Upper lobe of left lung (tissue), 6 donors: ENCODE measurements around the gene KLK2. TPM values are rescaled to one million over a fixed set of nuclear protein-coding genes. Genes with fewer than 3 reads are reported as not detected.

Experiments
- ATAC-seq, 2 donors: fragments of 200-7000 bp; cut with Tn5 transposase; one replicate each; pipeline ENCODE4 v1.9.1; 2022; ENCODE audit warnings: mild to moderate bottlenecking in 2 of 2, moderate library complexity in 2 of 2; ENCODE audit not compliant: low FRiP score in 2 of 2
- DNase-seq, 2 donors: peaks; one replicate each; pipeline ENCODE4 v3.0.0-alpha.2; 2019 to 2020
- H3K27ac ChIP-seq, 4 donors: fragments of 200-600 bp; sonication (generic); one replicate each; pipeline ENCODE4 v1.5.1; 2016 to 2019
- H3K27me3 ChIP-seq, 4 donors: fragments of 200-600 bp; sonication (generic); one replicate each; pipeline ENCODE4 v1.5.1; 2017 to 2019
- H3K36me3 ChIP-seq, 4 donors: fragments of 200-600 bp; sonication (generic); one replicate each; pipeline ENCODE4 v1.5.1; 2016 to 2019
- H3K4me1 ChIP-seq, 4 donors: fragments of 200-600 bp; sonication (generic); one replicate each; pipeline ENCODE4 v1.5.1; 2018 to 2019
- H3K4me3 ChIP-seq, 4 donors: fragments of 200-600 bp; sonication (generic); one replicate each; pipeline ENCODE4 v1.5.1; 2017 to 2019; ENCODE audit warnings: mild to moderate bottlenecking in 2 of 4, moderate library complexity in 1 of 4
- H3K9me3 ChIP-seq, 4 donors: fragments of 200-600 bp; sonication (generic); one replicate each; pipeline ENCODE4 v1.5.1; 2018 to 2019
- CTCF ChIP-seq, 6 experiments: fragments of 450-650 bp in 4 of 6; fragments of 200-600 bp in 2 of 6; sonication (generic) in 2 of 6; IDR thresholded peaks; one replicate each; pipeline ENCODE4 v1.5.1; 2016 to 2019; ENCODE audit warnings: antibody characterized with exemption in 6 of 6
- EP300 ChIP-seq, 4 donors: sonication (generic); formaldehyde crosslinking; IDR thresholded peaks; one replicate each; pipeline ENCODE4 v1.5.1; 2017; ENCODE audit warnings: antibody characterized with exemption in 4 of 4, control low read depth in 2 of 4
- POLR2A ChIP-seq, 4 donors: fragments of 450-650 bp; IDR thresholded peaks; one replicate each; pipeline ENCODE4 v1.5.1; 2016 to 2017; ENCODE audit warnings: antibody characterized with exemption in 4 of 4, mild to moderate bottlenecking in 2 of 4
- POLR2AphosphoS5 ChIP-seq, 2 donors: sonication (generic); formaldehyde crosslinking; IDR thresholded peaks; one replicate each; pipeline ENCODE4 v1.5.1; 2017; ENCODE audit warnings: antibody characterized with exemption in 2 of 2
- WGBS, 2 donors: methylation state at CpG; one replicate each; pipeline ENCODE4 v1.1.5; 2017 to 2018; 5-methylcytosine and 5-hydroxymethylcytosine counted together
- total RNA-seq, 6 donors: library from RNA; depleted of rRNA in 4 of 6; stranded (reverse); fragments of >200 nt in 4 of 6; gene quantifications; one replicate each; pipeline versions ENCODE4 v1.1.0 to v1.2.1, GENCODE V29; 2016 to 2021
- donor health status: DM: no; HTN: no; CAD: no; lungs with moderate emphysema.
- donor health status: DM: no; HTN: yes; CAD: no; lungs with severe emphysema.

KLK2 gene
- total RNA-seq, 6 donors from 2014 or later: not detected

GRCh38 chr19:50854636-50855410 lies 18.4 kb upstream of the KLK2 start, which contains the start of gene KLK3:
KLK3 (plus strand) TSS chr19:50854915; CDS start chr19:50854956, 41 bp downstream.
- no peaks in the 10 kb centered on the region for H3K4me1 ChIP-seq
- no peaks in the 10 kb centered on the region for H3K9me3 ChIP-seq
- ATAC-seq (no peak), DNase-seq (no peak)
- no peak within 1 kb of the TSS for H3K27ac ChIP-seq
- H3K4me3 ChIP-seq: no peak within 1 kb of the TSS
- TF ChIP-seq CTCF (IDR thresholded peaks at IDR 0.05) (no peak), POLR2AphosphoS5 (IDR thresholded peaks at IDR 0.05) (no peak), EP300 (IDR thresholded peaks at IDR 0.05) (no peak), POLR2A (IDR thresholded peaks at IDR 0.05) (no peak)
- H3K27me3 ChIP-seq: no peaks in the 10 kb centered on the region
- WGBS, 2 donors: 64% methylated on average over 3 to 9 of the region's 9 CpGs
- no peaks in the 10 kb centered on the region for H3K36me3 ChIP-seq

- WGBS, 2 donors: 58 to 65% methylated on average over 6 of the region's 6 CpGs
- no peak for ATAC-seq
- Histone ChIP-seq H3K36me3 (no peaks in the 10 kb centered on the region), H3K4me3 (no peak overlapping the region), H3K9me3 (no peaks in the 10 kb centered on the region), H3K27me3 (no peaks in the 10 kb centered on the region), H3K27ac (no peak overlapping the region), H3K4me1 (no peaks in the 10 kb centered on the region)
- TF ChIP-seq CTCF (IDR thresholded peaks at IDR 0.05) (no peak), POLR2A (IDR thresholded peaks at IDR 0.05) (no peak)
- DNase-seq: no peak
Observed at GRCh38 chr19:50857366-50857765, 15.9 kb upstream of the KLK2 start.

- H3K27me3 ChIP-seq: no peaks in the 10 kb centered on the region
- no peaks in the 10 kb centered on the region for H3K4me1 ChIP-seq
- H3K9me3 ChIP-seq: no peaks in the 10 kb centered on the region
- 12 to 22% methylated on average over 7 of the region's 7 CpGs for WGBS, 2 donors
- H3K36me3 ChIP-seq: no peaks in the 10 kb centered on the region
- no peak for DNase-seq
- TF ChIP-seq POLR2AphosphoS5 (IDR thresholded peaks at IDR 0.05) (no peak), EP300 (IDR thresholded peaks at IDR 0.05) (no peak), POLR2A (IDR thresholded peaks at IDR 0.05) (no peak), CTCF (IDR thresholded peaks at IDR 0.05) (no peak)
- H3K4me3 ChIP-seq: no peak overlapping the region
- no peak for ATAC-seq
- no peak overlapping the region for H3K27ac ChIP-seq
Observed at GRCh38 chr19:50858886-50859285, 14.4 kb upstream of the KLK2 start.

- no peak for TF ChIP-seq POLR2A (IDR thresholded peaks at IDR 0.05)
- no peak for TF ChIP-seq CTCF (IDR thresholded peaks at IDR 0.05)
- no peak for TF ChIP-seq EP300 (IDR thresholded peaks at IDR 0.05)
- no peak for TF ChIP-seq POLR2AphosphoS5 (IDR thresholded peaks at IDR 0.05)
- 82 to 84% methylated on average over 4 of the region's 4 CpGs for WGBS, 2 donors
- Histone ChIP-seq H3K4me1 (no peaks in the 10 kb centered on the region), H3K27me3 (no peaks in the 10 kb centered on the region), H3K9me3 (no peaks in the 10 kb centered on the region), H3K27ac (no peak overlapping the region), H3K36me3 (no peaks in the 10 kb centered on the region), H3K4me3 (no peak overlapping the region)
- DNase-seq (no peak), ATAC-seq (no peak)
Observed at GRCh38 chr19:50859849-50860248, 13.4 kb upstream of the KLK2 start.

GRCh38 chr19:50861010-50861409 lies 12.2 kb upstream of the KLK2 start:
- H3K4me1 ChIP-seq: no peaks in the 10 kb centered on the region
- 82 to 90% methylated on average over 5 of the region's 5 CpGs for WGBS, 2 donors
- H3K27ac ChIP-seq: no peak overlapping the region
- H3K4me3 ChIP-seq: no peak overlapping the region
- ATAC-seq (no peak), DNase-seq (no peak)
- no peak for TF ChIP-seq POLR2AphosphoS5 (IDR thresholded peaks at IDR 0.05)
- no peak for TF ChIP-seq POLR2A (IDR thresholded peaks at IDR 0.05)
- TF ChIP-seq CTCF (IDR thresholded peaks at IDR 0.05): no peak
- TF ChIP-seq EP300 (IDR thresholded peaks at IDR 0.05): no peak
- no peaks in the 10 kb centered on the region for H3K9me3 ChIP-seq
- H3K27me3 ChIP-seq: no peaks in the 10 kb centered on the region
- H3K36me3 ChIP-seq: no peaks in the 10 kb centered on the region
